Loucy (cell line): ENCODE measurements around the gene CDH13.

Experiments used
- H2AFZ ChIP-seq: fragments of 200-600 bp; sonication (generic); 2 replicates; pipeline ENCODE4 v1.6.0; 2016; ENCODE audit warnings: antibody characterized with exemption, mild to moderate bottlenecking, low read length, moderate library complexity
- H3F3A ChIP-seq: fragments of 200-600 bp; 2 replicates; pipeline ENCODE4 v1.6.0; 2016; ENCODE audit warnings: antibody characterized with exemption, low read depth, mild to moderate bottlenecking
- H3K27me3 ChIP-seq: fragments of 200-600 bp; sonication (generic); 2 replicates; pipeline ENCODE4 v1.6.1; 2014; ENCODE audit warnings: low read length, mild to moderate bottlenecking; ENCODE audit not compliant: insufficient read depth, poor library complexity, severe bottlenecking
- H3K36me3 ChIP-seq: fragments of 200-600 bp; sonication (generic); 2 replicates; pipeline ENCODE4 v1.6.1; 2016; ENCODE audit warnings: low read length; ENCODE audit not compliant: insufficient read depth
- H3K4me1 ChIP-seq: fragments of 200-600 bp; sonication (generic); 2 replicates; pipeline ENCODE4 v1.5.1; 2014; ENCODE audit warnings: low read length, mild to moderate bottlenecking; ENCODE audit not compliant: insufficient read depth, poor library complexity, severe bottlenecking
- H3K4me2 ChIP-seq: fragments of 200-600 bp; sonication (generic); 2 replicates; pipeline ENCODE4 v1.6.0; 2014; ENCODE audit warnings: antibody characterized with exemption, low read length, low read depth, mild to moderate bottlenecking; ENCODE audit not compliant: poor library complexity, severe bottlenecking
- H3K4me3 ChIP-seq: fragments of 200-600 bp; sonication (generic); 2 replicates; pipeline ENCODE4 v1.5.1; 2014; ENCODE audit warnings: low read length, mild to moderate bottlenecking, mixed read lengths; ENCODE audit not compliant: poor library complexity, severe bottlenecking
- H3K79me2 ChIP-seq: fragments of 200-600 bp; sonication (generic); 2 replicates; pipeline ENCODE4 v1.6.1; 2014; ENCODE audit warnings: low read length; ENCODE audit not compliant: insufficient read depth
- H3K9ac ChIP-seq: fragments of 200-600 bp; sonication (generic); 2 replicates; pipeline ENCODE4 v1.6.0; 2014; ENCODE audit warnings: mild to moderate bottlenecking, low read depth, low read length, moderate library complexity; ENCODE audit not compliant: poor library complexity, severe bottlenecking
- H3K9me2 ChIP-seq: fragments of 200-600 bp; sonication (generic); replicated peaks from 2 replicates; pipeline ENCODE4 v1.6.1; 2016; ENCODE audit warnings: low read depth, low read length, mixed read lengths
- H3K9me3 ChIP-seq: fragments of 200-600 bp; sonication (generic); 2 replicates; pipeline ENCODE4 v1.6.1; 2014; ENCODE audit warnings: mild to moderate bottlenecking, antibody characterized with exemption, low read length, low read depth; ENCODE audit not compliant: insufficient read depth
- H4K20me1 ChIP-seq: fragments of 200-600 bp; sonication (generic); 2 replicates; pipeline ENCODE4 v1.6.0; 2014; ENCODE audit warnings: antibody characterized with exemption, low read length, mild to moderate bottlenecking; ENCODE audit not compliant: insufficient read depth, poor library complexity, severe bottlenecking
- CTCF ChIP-seq: fragments of 200-600 bp; sonication (generic); conservative IDR thresholded peaks from 2 replicates; pipeline ENCODE4 v1.5.1; 2014; ENCODE audit warnings: mild to moderate bottlenecking, antibody characterized with exemption, low read length
- EZH2phosphoT487 ChIP-seq: fragments of 200-600 bp; IDR thresholded peaks from 2 replicates; pipeline ENCODE4 v1.6.1; 2018; ENCODE audit warnings: antibody characterized with exemption, mild to moderate bottlenecking, moderate library complexity, borderline replicate concordance

Gene CDH13

GRCh38 chr16:83083361-83083760 is 456.6 kb downstream of the CDH13 start:
- no peak overlapping the region for H2AFZ ChIP-seq
- H3K79me2 ChIP-seq = no peaks in the 10 kb centered on the region

DNA sequence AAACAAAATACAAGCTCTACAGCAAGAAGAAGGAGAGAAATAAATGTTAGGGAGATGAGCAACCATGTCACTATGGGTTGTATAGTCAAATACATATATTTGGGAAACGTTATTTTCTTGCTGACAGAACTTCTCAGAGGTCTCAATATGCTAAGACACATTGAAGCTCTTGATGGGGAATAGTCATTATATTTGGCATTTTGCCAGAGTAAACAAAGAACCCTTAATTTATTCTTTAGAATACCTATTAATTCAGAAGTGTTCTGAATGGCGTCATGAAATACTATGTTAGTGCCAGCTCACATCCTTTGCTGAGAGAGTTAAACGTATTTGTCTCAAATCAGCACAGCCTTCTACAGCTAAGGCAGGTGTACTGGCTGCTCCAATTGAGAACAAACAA is 458.9 kb downstream of the CDH13 start:
- H3K79me2 ChIP-seq = no peaks in the 10 kb centered on the region
- H2AFZ ChIP-seq = no peak overlapping the region
- no peak overlapping the region for H3K4me2 ChIP-seq
- TF ChIP-seq CTCF = no peak
- no peak for TF ChIP-seq EZH2phosphoT487
- H3F3A ChIP-seq = no peaks in the 10 kb centered on the region
- H3K4me1 ChIP-seq = no peaks in the 10 kb centered on the region
- H3K9me2 ChIP-seq = no peaks in the 10 kb centered on the region
- H3K36me3 ChIP-seq = no peaks in the 10 kb centered on the region
- H3K4me3 ChIP-seq = no peak overlapping the region
- H4K20me1 ChIP-seq = no peaks in the 10 kb centered on the region
- H3K9ac ChIP-seq = no peak overlapping the region
- H3K9me3 ChIP-seq = no peaks in the 10 kb centered on the region; the same call in 1 of the 2 replicates
- H3K27me3 ChIP-seq = no peaks in the 10 kb centered on the region

More at GRCh38 chr16:83083361-83083760, 456.6 kb downstream of the CDH13 start:
- Histone ChIP-seq H3K4me1 (no peaks in the 10 kb centered on the region), H3K9me3 (no peaks in the 10 kb centered on the region; the same call in 1 of the 2 replicates), H3K27me3 (no peaks in the 10 kb centered on the region), H3K4me2 (no peak overlapping the region), H3K36me3 (no peaks in the 10 kb centered on the region), H3F3A (no peaks in the 10 kb centered on the region), H3K4me3 (no peak overlapping the region), H3K9me2 (no peaks in the 10 kb centered on the region), H4K20me1 (no peaks in the 10 kb centered on the region), H3K9ac (no peak overlapping the region)
- no peak for TF ChIP-seq EZH2phosphoT487
- TF ChIP-seq CTCF = no peak

DNA sequence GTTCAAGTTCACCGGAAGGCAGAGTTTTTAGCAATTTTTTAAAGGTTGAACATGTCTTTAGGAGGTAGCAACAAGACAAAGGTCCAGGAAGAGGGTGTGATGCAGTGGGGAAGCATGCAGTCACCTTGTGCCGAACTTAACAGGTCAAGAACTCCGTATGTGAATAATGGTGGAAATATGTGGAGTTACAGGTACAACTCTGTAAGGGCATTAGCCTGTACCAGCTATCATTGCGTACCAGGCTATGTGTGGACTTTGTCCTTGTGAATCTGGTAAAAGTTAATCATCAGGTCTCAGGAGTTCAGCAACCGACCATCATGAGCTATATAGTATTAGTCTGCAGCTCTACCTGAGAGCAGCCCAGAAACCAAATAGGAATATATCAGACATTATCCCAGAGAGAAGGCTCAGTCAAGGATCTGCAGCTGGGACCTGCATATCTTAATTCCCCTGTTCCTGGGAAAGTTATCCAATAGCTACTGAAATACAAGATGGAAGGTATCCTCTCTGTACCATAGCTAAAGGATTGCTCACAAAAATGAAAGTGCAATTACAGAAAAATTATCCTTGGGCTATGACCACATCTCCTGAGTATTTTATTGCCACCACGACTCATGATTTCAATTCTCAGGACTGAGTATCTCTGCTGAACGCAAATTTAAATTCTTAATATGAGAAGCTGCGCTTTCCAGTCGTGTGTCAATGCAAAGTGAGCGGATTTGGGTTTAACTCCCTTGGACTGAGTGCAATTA is 469.3 kb downstream of the CDH13 start:
- Histone ChIP-seq H4K20me1 (no peaks in the 10 kb centered on the region), H3K4me1 (no peaks in the 10 kb centered on the region), H3K9me3 (peaks cover 4% of the 10 kb centered on the region; the same call in 1 of the 2 replicates), H3F3A (no peaks in the 10 kb centered on the region), H3K4me2 (no peak overlapping the region), H3K9me2 (no peaks in the 10 kb centered on the region), H3K36me3 (no peaks in the 10 kb centered on the region), H3K79me2 (no peaks in the 10 kb centered on the region), H2AFZ (no peak overlapping the region), H3K9ac (no peak overlapping the region), H3K27me3 (no peaks in the 10 kb centered on the region), H3K4me3 (no peak overlapping the region)
- TF ChIP-seq CTCF (no peak), EZH2phosphoT487 (no peak)
